SK-N-MC (cell line): ENCODE measurements around the gene TMUB1.

ENCODE experiments used
- EZH2 ChIP-seq: fragments of 200-600 bp; sonication (generic); IDR thresholded peaks from one replicate; pipeline ENCODE4 v1.6.1; 2017; ENCODE audit warnings: antibody characterized with exemption
- FOXP2 ChIP-seq: optimal IDR thresholded peaks from 2 replicates; pipeline ENCODE3; 2011; ENCODE audit warnings: mild to moderate bottlenecking, moderate library complexity; ENCODE audit not compliant: insufficient read depth; ENCODE audit errors: extremely low read length, control extremely low read depth
- POLR2AphosphoS5 ChIP-seq: IDR thresholded peaks from 2 replicates; pipeline ENCODE4 v1.6.1; 2012; ENCODE audit warnings: mild to moderate bottlenecking, low read depth, low read length, borderline replicate concordance

- TF ChIP-seq EZH2 = no peak
- TF ChIP-seq FOXP2 = no peak
- no peak for TF ChIP-seq POLR2AphosphoS5
Observed at GRCh38 chr7:151122276-151122675, 39.0 kb upstream of the TMUB1 start.
